Pancreas (tissue), 10 donors: ENCODE measurements around the gene CLEC19A. TPM values are rescaled to one million over a fixed set of nuclear protein-coding genes. Genes with fewer than 3 reads are reported as not detected.

Source experiments
- ATAC-seq, 4 donors: fragments of 200-7000 bp; cut with Tn5 transposase; one replicate each; pipeline versions ENCODE4 v1.8.0 to v1.9.1; 2020; ENCODE audit warnings: mild to moderate bottlenecking in 4 of 4, moderate library complexity in 4 of 4
- DNase-seq, 6 donors: peaks; one replicate each; pipeline ENCODE4 v3.0.0-alpha.2; 2020
- FAIRE-seq: peaks from 2 replicates; lab custom pipeline; 2012; peaks lifted over from hg19 to GRCh38; lab: Jason Lieb, UNC
- H3K27ac ChIP-seq, 4 donors: fragments of 200-600 bp; sonication (generic); 1 replicate in 3 of 4; 2 replicates in 1 of 4; pipeline versions ENCODE4 v1.5.0 to v1.8.0; 2020
- H3K27me3 ChIP-seq, 4 donors: fragments of 200-600 bp; one replicate each; pipeline ENCODE4 v1.8.0; 2021
- H3K36me3 ChIP-seq, 3 donors: fragments of 200-600 bp; sonication (generic) in 1 of 3; one replicate each; pipeline versions ENCODE4 v1.5.0 to v1.8.0; 2020 to 2021
- H3K4me1 ChIP-seq, 3 donors: fragments of 200-600 bp; one replicate each; pipeline ENCODE4 v1.8.0; 2021
- H3K4me3 ChIP-seq, 4 donors: fragments of 200-600 bp; sonication (generic) in 2 of 4; one replicate each; pipeline versions ENCODE4 v1.5.0 to v1.8.0; 2020 to 2021
- H3K9me3 ChIP-seq, 4 donors: fragments of 200-600 bp; one replicate each; pipeline ENCODE4 v1.8.0; 2021
- WGBS, 2 donors: extraction: QIAGEN DNeasy Blood & Tissue Kit; methylation state at CpG; one replicate each; pipeline ENCODE4 v1.1.7; 2013; 5-methylcytosine and 5-hydroxymethylcytosine counted together
- intact Hi-C, 3 donors: fragments of 100-400 bp; cut with DNase I; formaldehyde crosslinking; loops; one replicate each; pipeline versions ENCODE4 v1.11.1 to v1.14.2; 2022
- polyA plus RNA-seq, 2 donors: library from polyadenylated mRNA; stranded (reverse); fragments of 200-250 nt; gene quantifications; one replicate each; pipeline ENCODE4 v1.2.3, GENCODE V29; 2013
- total RNA-seq, 6 donors: library from RNA; stranded (reverse); fragmentation: NEBNext Ultra II Directional in 4 of 6; extraction: Animal tissue kit (Norgen Biotek cat#: 25700) in 4 of 6; gene quantifications; one replicate each; pipeline versions ENCODE4 v1.2.1 to v1.2.4, GENCODE V29; 2021 to 2023
- TF ChIP-seq, protein P1 (sequence below), 4 donors: fragments of 200-600 bp; sonication (generic) in 3 of 4; IDR thresholded peaks; one replicate each; pipeline versions ENCODE4 v1.5.0 to v1.8.0; 2021; ENCODE audit warnings: antibody characterized with exemption in 4 of 4
- donor health status: healthy with polysubstance abuse.
- donor health status: DM: no; HTN: no; CAD: no; lungs with moderate emphysema.
- donor health status: DM: no; HTN: no; CAD: no.
- donor health status: control.
- donor health status: control.
- donor health status: Bipolar disorder and iron deficiency.
- donor health status: DM: yes; HTN: yes; CAD: no.
- donor health status: DM: no; HTN: no; CAD: no.
- donor health status: DM: no; HTN: no; CAD: no.
- donor health status: DM: yes; HTN: yes; CAD: no.

The CLEC19A gene
- total and polyA plus RNA-seq, 8 donors, result 0.09 TPM; not detected in 7

DNA sequence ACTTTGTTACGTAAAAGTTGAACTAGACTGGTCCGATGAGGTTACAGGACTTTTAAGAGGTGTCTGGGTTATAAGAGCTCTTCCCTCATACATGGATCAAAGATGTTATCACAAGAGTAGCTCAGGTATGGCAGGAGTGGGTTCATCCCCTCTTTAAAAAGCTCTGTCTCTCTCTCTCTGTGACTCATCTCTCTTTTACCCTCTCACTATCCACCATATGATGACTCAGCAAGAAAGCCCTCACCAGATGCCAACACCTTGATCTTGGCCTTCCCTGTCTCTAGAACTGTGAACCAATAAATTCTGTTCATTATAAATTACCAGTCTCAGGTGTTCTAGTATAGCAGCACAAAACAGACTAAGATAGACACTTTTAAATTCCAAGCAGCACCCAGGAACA lies 1.9 kb upstream of the CLEC19A start:
- no peak overlapping the region for H3K27ac ChIP-seq
- DNase-seq (no peak), ATAC-seq (no peak), FAIRE-seq (no peak)
- TF ChIP-seq, protein P1, sequence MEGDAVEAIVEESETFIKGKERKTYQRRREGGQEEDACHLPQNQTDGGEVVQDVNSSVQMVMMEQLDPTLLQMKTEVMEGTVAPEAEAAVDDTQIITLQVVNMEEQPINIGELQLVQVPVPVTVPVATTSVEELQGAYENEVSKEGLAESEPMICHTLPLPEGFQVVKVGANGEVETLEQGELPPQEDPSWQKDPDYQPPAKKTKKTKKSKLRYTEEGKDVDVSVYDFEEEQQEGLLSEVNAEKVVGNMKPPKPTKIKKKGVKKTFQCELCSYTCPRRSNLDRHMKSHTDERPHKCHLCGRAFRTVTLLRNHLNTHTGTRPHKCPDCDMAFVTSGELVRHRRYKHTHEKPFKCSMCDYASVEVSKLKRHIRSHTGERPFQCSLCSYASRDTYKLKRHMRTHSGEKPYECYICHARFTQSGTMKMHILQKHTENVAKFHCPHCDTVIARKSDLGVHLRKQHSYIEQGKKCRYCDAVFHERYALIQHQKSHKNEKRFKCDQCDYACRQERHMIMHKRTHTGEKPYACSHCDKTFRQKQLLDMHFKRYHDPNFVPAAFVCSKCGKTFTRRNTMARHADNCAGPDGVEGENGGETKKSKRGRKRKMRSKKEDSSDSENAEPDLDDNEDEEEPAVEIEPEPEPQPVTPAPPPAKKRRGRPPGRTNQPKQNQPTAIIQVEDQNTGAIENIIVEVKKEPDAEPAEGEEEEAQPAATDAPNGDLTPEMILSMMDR (IDR thresholded peaks at IDR 0.05), result no peak
- no peaks in the 10 kb centered on the region for H3K4me1 ChIP-seq
- H3K36me3 ChIP-seq, result no peaks in the 10 kb centered on the region
- 83 to 86% methylated on average over 2 of the region's 2 CpGs for WGBS, 2 donors
- H3K27me3 ChIP-seq, result no peaks in the 10 kb centered on the region
- no peaks in the 10 kb centered on the region for H3K9me3 ChIP-seq
- intact Hi-C loops, result no loop called here
- H3K4me3 ChIP-seq, result no peak overlapping the region

GRCh38 chr16:19284207-19284606 lies 1.3 kb upstream of the CLEC19A start:
- intact Hi-C loops, result no loop called here
- 11 to 13% methylated on average over 1 of the region's 1 CpG for WGBS, 2 donors
- Histone ChIP-seq H3K4me1 (no peaks in the 10 kb centered on the region), H3K9me3 (no peaks in the 10 kb centered on the region), H3K4me3 (no peak overlapping the region), H3K36me3 (no peaks in the 10 kb centered on the region), H3K27ac (no peak overlapping the region), H3K27me3 (no peaks in the 10 kb centered on the region)
- FAIRE-seq (no peak), ATAC-seq (peak; percentile 95 to 99 (median 96)), DNase-seq (peak; percentile 61 to 87 (median 81))
- TF ChIP-seq, protein P1 (IDR thresholded peaks at IDR 0.05), result no peak

DNA sequence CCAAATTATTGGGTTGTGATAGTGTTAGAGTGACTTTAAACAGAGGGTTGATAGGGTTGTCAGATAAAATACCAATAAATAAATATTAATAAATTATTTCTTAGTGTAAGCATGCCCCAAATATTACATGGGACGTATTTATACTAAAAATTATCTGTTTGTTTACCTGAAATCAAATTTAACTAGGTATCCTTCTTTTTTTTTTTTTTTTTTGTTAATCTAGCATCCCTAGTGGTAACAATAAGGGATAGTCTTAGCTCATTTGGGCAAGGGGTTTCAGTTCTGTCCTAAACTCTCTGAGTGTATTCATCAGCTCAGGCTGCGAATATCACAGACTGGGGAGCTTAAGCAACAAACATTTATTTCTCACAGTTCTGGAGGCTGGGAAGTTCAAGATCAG lies 1.3 kb downstream of the CLEC19A start:
- DNase-seq, result no peak
- TF ChIP-seq, protein P1 (IDR thresholded peaks at IDR 0.05), result no peak
- Histone ChIP-seq H3K4me3 (no peak overlapping the region), H3K36me3 (no peaks in the 10 kb centered on the region), H3K4me1 (no peaks in the 10 kb centered on the region), H3K27me3 (no peaks in the 10 kb centered on the region), H3K27ac (no peak overlapping the region), H3K9me3 (no peaks in the 10 kb centered on the region)
- no peak for FAIRE-seq
- intact Hi-C loops, result no loop called here
- WGBS, 2 donors, result 73 to 82% methylated on average over 2 of the region's 2 CpGs
- ATAC-seq, result no peak

GRCh38 chr16:19287241-19287640 lies 1.7 kb downstream of the CLEC19A start:
- H3K27ac ChIP-seq, result no peak overlapping the region
- TF ChIP-seq, protein P1 (IDR thresholded peaks at IDR 0.05), result no peak
- H3K9me3 ChIP-seq, result no peaks in the 10 kb centered on the region
- intact Hi-C loops, result no loop called here
- ATAC-seq, result no peak
- no peak for FAIRE-seq
- H3K27me3 ChIP-seq, result no peaks in the 10 kb centered on the region
- WGBS, 2 donors, result 75 to 77% methylated on average over 4 of the region's 4 CpGs
- H3K36me3 ChIP-seq, result no peaks in the 10 kb centered on the region
- DNase-seq, result no peak
- no peak overlapping the region for H3K4me3 ChIP-seq
- H3K4me1 ChIP-seq, result no peaks in the 10 kb centered on the region

GRCh38 chr16:19288872-19289799 lies 3.6 kb downstream of the CLEC19A start:
- intact Hi-C loops, result no loop called here
- ATAC-seq (no peak), DNase-seq (no peak), FAIRE-seq (no peak)
- WGBS, 2 donors, result 72 to 86% methylated on average over 7 of the region's 7 CpGs
- Histone ChIP-seq H3K27ac (no peak overlapping the region), H3K9me3 (no peaks in the 10 kb centered on the region), H3K27me3 (no peaks in the 10 kb centered on the region), H3K4me3 (no peak overlapping the region), H3K36me3 (no peaks in the 10 kb centered on the region), H3K4me1 (no peaks in the 10 kb centered on the region)
- TF ChIP-seq, protein P1 (IDR thresholded peaks at IDR 0.05), result no peak
